Hypothalamus (tissue), 51 donors: Measurements from ENCODE around the gene SORCS1.

Experiments used
- DNase-seq, 51 donors: peaks; one replicate each; lab custom pipeline; 2025; lab: John Stamatoyannopoulos, UW

SORCS1 gene

GRCh38 chr10:107002068-107002467, 162.4 kb downstream of the SORCS1 start:
- DNase-seq, result no peak

- DNase-seq, result no peak
Measured at GRCh38 chr10:106999118-106999707, 165.3 kb downstream of the SORCS1 start.

- DNase-seq, result peak in 6 of 51 donors; percentile 1 to 19 (median 4)
Measured at GRCh38 chr10:106997721-106998120, 166.8 kb downstream of the SORCS1 start.

- no peak for DNase-seq
Measured at GRCh38 chr10:106996510-106996909, 168.0 kb downstream of the SORCS1 start.

GRCh38 chr10:106992055-106992454, 172.5 kb downstream of the SORCS1 start:
- DNase-seq, result no peak

- DNase-seq, result no peak
Measured at GRCh38 chr10:106991091-106991490, 173.4 kb downstream of the SORCS1 start.

- no peak for DNase-seq
Measured at GRCh38 chr10:106987362-106987761, 177.1 kb downstream of the SORCS1 start.

GRCh38 chr10:106982268-106982667, 182.2 kb downstream of the SORCS1 start:
- DNase-seq, result no peak

- no peak for DNase-seq
Measured at GRCh38 chr10:106981452-106982075, 182.9 kb downstream of the SORCS1 start.

GRCh38 chr10:106980495-106981451, 183.7 kb downstream of the SORCS1 start:
- no peak for DNase-seq

GRCh38 chr10:106978756-106979155, 185.8 kb downstream of the SORCS1 start:
- DNase-seq, result no peak

- no peak for DNase-seq
Measured at GRCh38 chr10:106973716-106974115, 190.8 kb downstream of the SORCS1 start.

- DNase-seq, result no peak
Measured at GRCh38 chr10:106973288-106973687, 191.2 kb downstream of the SORCS1 start.

GRCh38 chr10:106972381-106972780, 192.1 kb downstream of the SORCS1 start:
- DNase-seq, result no peak

- no peak for DNase-seq
Measured at GRCh38 chr10:106971411-106971831, 193.1 kb downstream of the SORCS1 start.

- DNase-seq, result no peak
Measured at GRCh38 chr10:106967452-106967851, 197.1 kb downstream of the SORCS1 start.

GRCh38 chr10:106960812-106961211, 203.7 kb downstream of the SORCS1 start:
- DNase-seq, result no peak

- DNase-seq, result no peak
Measured at GRCh38 chr10:106959521-106959920, 205.0 kb downstream of the SORCS1 start.

GRCh38 chr10:106958589-106959361, 205.7 kb downstream of the SORCS1 start:
- peak in 2 of 51 donors; percentile 3 to 8 for DNase-seq

- peak in 1 of 51 donors; percentile 21 for DNase-seq
Measured at GRCh38 chr10:106957823-106958588, 206.5 kb downstream of the SORCS1 start.
